NCI-H774 (cell line): ENCODE measurements around the gene COL6A1.
"Not testable (repeated sequence)": the region's sequence is repeated elsewhere in the genome, so short reads cannot be mapped to it uniquely, and the experiment has no call there.

ENCODE experiments used
- DNase-seq: peaks from one replicate; lab custom pipeline; 2025; lab: John Stamatoyannopoulos, UW

The COL6A1 gene

GRCh38 chr21:46029186-46029924 lies 47.8 kb downstream of the COL6A1 start:
- no peak for DNase-seq

- no peak for DNase-seq
These were observed 49.9 kb downstream of the COL6A1 start for GRCh38 chr21:46031484-46031883.

GRCh38 chr21:46032100-46032499 lies 50.5 kb downstream of the COL6A1 start:
- DNase-seq, result no peak

GRCh38 chr21:46033410-46034400 lies 52.1 kb downstream of the COL6A1 start:
- no peak for DNase-seq

DNA sequence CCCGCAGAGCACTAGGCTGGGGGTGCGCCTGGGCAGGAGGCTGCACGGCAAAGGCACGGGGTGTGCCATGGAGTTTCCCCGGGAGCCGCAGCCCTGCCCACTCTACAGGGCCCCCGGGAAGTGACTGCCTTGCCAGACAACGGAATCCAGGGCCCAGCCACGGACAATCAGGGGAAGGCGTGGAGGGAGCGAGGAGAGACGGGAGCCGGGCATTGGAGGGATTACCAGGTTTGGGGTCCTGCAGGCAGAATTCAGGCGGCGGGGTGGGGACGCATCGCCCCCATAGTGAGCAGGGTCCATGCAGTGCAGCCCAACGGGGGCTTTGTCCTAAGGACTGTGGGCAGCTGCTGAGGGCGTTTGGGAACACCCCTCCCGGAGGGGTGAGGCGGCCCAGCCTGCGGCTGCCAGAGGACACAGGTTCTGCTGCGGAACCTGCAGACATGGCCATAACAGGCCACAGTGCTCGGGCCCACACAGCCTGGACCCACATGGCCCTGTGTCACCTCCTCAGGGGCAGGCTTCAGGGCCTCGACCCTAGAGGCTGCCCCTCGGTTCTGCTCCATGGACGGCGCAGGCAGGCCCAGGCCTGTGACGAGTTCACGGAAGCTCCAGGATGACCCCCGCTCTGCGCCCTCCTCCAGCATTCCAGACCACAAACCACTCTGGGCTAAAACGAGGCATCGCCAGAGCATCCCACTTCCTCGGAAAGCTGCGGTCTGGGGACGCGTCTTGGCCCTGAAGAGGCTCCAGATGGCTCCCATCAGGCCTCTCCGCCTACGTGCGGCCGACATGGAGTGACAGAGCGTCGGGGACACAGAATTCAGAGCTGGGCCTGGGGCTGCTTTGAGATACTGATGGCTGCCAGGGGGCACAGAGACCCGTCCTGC lies 54.5 kb downstream of the COL6A1 start:
- DNase-seq, result no peak

- no peak for DNase-seq
These were observed 55.2 kb downstream of the COL6A1 start for GRCh38 chr21:46036696-46037330.

- DNase-seq, result no peak
These were observed 56.1 kb downstream of the COL6A1 start for GRCh38 chr21:46037331-46038325.

- DNase-seq, result no peak
These were observed 56.8 kb downstream of the COL6A1 start for GRCh38 chr21:46038341-46038829.

GRCh38 chr21:46038871-46039397 lies 57.4 kb downstream of the COL6A1 start:
- no peak for DNase-seq

DNA sequence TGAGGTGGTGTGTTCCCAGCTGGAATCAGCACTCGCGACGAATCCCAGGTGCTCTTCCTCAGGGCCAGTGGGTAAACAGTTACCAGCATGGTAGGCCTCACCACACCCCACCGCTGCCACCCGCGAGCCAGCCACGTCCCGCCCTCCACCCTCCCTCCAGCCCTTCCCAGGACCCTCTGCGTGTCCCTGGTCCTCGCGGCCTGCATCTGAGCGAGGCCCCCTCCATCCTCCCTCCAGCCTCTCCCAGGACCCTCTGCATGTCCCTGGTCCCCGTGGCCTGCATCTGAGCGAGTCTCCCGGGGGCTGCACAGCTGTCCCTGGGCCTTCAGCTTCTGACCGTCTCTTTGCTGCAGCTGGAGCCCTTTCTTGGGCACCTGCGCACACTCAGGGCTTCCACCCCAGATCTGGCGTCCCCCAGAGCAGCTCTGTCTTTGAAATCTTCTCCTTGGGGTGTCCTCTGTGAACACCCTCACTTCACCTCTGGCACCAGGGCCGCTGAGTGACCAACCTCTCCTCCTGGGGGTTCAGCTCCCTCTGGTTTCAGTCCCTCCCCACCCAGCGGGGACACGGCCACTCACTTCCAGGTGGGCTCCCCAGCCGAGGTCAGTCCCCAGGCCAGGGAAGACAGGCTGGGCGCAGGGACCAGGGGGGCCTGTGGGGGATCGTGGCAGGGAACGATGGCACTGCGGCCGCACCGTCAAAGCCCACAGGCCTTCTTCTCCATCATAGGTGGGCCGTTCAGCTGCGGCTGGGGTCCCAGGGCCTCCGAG lies 58.5 kb downstream of the COL6A1 start:
- DNase-seq, result no peak

- no peak for DNase-seq
These were observed 59.1 kb downstream of the COL6A1 start for GRCh38 chr21:46040707-46041106.

GRCh38 chr21:46041183-46041582 lies 59.6 kb downstream of the COL6A1 start:
- DNase-seq, result no peak

DNA sequence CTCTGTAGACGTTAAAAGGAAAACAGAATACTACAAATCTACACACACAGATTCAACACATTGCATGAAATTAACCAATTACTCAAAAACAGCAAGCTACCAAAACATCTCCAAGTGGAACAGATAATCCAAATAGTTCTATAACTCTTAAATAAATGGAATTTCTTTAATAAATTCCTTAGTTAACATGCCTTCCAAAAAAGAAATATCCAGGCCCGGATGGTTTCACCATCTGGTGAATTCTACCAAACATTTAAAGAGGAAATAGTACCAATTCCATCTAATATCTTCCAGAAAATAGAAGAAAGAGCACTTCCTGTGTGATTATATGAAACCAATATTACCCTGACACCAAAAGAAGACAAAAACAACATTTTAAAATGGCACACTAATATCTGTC lies 63.6 kb downstream of the COL6A1 start:
- DNase-seq, result no peak

- DNase-seq, result no peak
These were observed 64.9 kb downstream of the COL6A1 start for GRCh38 chr21:46046471-46046870.

DNA sequence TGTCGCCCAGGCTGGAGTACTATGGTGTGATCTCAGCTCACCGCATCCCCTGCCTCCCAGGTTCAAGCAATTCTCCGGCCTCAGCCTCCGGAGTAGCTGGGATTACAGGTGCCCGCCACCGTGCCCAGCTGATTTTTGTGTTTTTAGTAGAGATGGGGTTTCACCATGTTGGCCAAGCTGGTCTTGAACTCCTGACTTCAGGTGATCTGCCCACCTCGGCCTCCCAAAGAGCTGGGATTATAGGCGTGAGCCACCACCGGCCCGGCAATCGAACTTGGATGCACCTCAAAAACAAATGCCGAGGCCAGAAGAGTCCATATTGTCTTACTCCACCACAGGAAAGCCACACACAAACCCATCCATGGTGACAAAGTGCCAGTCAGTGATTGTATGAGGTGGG lies 65.3 kb downstream of the COL6A1 start:
- not testable (repeated sequence) for DNase-seq

- no peak for DNase-seq
These were observed 67.6 kb downstream of the COL6A1 start for GRCh38 chr21:46048926-46049889.

DNA sequence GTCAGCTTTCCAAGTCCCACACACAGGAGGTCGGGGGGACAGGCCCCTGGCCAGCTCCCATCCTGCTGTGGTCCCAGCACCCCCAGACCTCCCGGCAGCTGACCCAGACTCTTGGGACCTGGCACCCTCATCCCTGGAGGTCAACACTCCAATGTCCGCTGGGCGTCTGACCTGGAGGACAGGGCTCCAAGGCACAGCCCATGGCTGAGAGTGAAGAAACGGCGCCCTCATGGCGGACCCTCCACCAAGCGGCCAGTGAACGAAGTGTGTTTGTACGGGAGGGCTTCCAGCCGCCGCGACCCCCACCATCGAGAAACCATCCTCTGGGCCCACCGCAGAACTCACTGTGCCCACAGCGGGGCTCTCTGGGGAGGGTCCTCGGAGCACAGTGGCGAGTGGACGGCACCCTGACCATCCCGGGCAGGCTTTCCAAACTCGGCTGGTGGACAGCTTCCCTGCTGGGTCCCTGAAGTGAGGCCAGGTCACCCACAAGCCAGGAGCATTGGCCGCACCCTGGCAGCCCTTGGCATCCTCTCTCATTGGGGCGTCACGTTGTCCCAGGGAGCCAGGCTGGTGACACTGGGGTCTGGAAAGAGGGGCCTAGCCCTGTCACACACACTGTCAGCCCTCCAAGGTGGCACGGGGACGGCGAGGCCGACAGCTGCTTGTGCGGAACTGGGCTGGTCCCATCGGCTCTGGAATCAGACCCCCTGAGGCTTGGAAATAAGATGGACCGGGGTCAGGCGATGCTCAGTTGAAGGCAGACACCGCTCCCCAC lies 68.5 kb downstream of the COL6A1 start:
- DNase-seq, result no peak
